Gastrocnemius medialis (tissue), 4 donors: ENCODE measurements around the gene FRAS1.

ENCODE experiments used
- POLR2A ChIP-seq, 2 donors: fragments of 450-650 bp; IDR thresholded peaks; one replicate each; pipeline ENCODE4 v1.6.1; 2017; ENCODE audit warnings: antibody characterized with exemption in 2 of 2, mild to moderate bottlenecking in 2 of 2, moderate library complexity in 2 of 2
- TF ChIP-seq, protein P1 (sequence below), 5 experiments: fragments of 450-650 bp in 3 of 5; fragments of 200-600 bp in 2 of 5; sonication (generic) in 2 of 5; IDR thresholded peaks in 4 of 5; conservative IDR thresholded peaks in 1 of 5; 1 replicate in 4 of 5; 2 replicates in 1 of 5; pipeline ENCODE4 v1.5.1; 2016 to 2019; ENCODE audit warnings: antibody characterized with exemption in 5 of 5, mild to moderate bottlenecking in 3 of 5, moderate library complexity in 3 of 5

DNA sequence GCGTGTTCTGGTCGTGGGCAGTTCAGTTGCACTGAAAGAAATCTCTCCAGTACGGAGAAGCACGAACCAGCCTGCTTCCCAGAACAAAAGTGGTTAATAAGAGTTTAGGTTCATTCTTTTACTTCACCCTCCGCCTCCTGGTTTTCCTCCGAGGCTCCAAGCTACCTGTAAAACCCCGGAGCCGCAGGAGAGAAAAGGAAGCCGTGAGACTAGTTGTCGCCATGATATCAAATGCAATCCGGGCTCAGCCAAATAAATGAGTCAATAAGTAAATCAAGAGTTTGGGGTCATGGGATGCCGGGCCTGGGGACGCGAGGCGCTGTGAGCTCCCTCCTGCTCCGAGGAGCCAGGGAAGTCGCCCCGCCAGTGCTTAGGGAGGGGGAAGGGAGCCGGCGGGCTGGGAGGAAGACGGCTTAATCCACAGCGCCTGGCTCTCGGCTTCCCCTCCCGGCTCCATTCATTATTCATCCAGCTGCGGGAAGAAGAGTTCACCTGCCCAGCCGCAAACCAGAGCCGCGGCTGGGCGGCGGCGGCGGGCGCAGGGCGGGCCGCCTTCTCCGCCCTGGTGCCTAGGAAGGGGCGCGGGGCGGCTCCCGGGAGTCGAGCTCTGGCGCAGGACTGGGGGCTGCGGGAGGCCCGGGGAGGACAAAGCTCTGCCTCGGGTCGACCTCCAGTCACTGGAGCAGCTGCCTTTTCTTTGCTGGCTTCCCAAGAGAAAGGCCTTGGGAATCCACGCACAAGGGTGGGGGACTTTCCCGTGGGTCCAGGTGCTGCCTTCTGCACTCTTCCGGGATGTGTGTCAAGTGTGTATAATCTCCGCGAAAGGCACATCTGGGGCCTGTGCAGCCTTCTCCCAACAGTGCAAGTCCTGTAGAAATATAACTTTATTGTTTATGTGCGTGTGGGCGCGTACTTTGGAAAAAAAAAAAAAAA lies 1.7 kb downstream of the FRAS1 start:
- TF ChIP-seq, protein P1, sequence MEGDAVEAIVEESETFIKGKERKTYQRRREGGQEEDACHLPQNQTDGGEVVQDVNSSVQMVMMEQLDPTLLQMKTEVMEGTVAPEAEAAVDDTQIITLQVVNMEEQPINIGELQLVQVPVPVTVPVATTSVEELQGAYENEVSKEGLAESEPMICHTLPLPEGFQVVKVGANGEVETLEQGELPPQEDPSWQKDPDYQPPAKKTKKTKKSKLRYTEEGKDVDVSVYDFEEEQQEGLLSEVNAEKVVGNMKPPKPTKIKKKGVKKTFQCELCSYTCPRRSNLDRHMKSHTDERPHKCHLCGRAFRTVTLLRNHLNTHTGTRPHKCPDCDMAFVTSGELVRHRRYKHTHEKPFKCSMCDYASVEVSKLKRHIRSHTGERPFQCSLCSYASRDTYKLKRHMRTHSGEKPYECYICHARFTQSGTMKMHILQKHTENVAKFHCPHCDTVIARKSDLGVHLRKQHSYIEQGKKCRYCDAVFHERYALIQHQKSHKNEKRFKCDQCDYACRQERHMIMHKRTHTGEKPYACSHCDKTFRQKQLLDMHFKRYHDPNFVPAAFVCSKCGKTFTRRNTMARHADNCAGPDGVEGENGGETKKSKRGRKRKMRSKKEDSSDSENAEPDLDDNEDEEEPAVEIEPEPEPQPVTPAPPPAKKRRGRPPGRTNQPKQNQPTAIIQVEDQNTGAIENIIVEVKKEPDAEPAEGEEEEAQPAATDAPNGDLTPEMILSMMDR (IDR thresholded peaks at IDR 0.05 in 4 of 5, conservative IDR thresholded peaks at IDR 0.05 in 1 of 5), result no peak
- TF ChIP-seq POLR2A (IDR thresholded peaks at IDR 0.05), result peak in 1 of 2 donors; percentile 39
